Measurements from ENCODE around the gene PPP6R2.
"Not testable (repeated sequence)": the region's sequence is repeated elsewhere in the genome, so short reads cannot be mapped to it uniquely, and the experiment has no call there.

Gene PPP6R2

DNA sequence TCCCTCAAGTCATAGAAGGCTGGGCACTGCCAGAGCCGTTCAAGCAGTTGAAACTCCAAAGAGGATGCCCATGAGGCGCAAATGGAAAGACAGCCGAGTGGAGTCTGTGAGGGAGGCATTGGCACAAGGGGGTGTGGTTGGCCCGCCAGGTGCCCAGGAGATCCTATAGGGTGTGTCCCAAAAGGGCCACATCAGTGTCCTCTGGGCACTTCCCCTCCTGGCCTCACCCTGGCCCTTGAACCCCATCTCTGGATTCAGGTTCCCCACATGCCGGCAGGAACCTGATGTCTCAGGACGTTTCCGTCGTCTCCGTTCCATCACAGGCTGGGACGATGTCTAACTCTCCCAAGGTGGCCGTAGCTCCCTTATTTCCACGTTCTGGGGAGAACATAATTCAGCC lies 77.5 kb downstream of the PPP6R2 start:
- H3K4me3 ChIP-seq (ENCODE audit: low read length): no peak overlapping the region
- TF ChIP-seq, protein P1, sequence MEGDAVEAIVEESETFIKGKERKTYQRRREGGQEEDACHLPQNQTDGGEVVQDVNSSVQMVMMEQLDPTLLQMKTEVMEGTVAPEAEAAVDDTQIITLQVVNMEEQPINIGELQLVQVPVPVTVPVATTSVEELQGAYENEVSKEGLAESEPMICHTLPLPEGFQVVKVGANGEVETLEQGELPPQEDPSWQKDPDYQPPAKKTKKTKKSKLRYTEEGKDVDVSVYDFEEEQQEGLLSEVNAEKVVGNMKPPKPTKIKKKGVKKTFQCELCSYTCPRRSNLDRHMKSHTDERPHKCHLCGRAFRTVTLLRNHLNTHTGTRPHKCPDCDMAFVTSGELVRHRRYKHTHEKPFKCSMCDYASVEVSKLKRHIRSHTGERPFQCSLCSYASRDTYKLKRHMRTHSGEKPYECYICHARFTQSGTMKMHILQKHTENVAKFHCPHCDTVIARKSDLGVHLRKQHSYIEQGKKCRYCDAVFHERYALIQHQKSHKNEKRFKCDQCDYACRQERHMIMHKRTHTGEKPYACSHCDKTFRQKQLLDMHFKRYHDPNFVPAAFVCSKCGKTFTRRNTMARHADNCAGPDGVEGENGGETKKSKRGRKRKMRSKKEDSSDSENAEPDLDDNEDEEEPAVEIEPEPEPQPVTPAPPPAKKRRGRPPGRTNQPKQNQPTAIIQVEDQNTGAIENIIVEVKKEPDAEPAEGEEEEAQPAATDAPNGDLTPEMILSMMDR (conservative IDR thresholded peaks at IDR 0.05; ENCODE audit: low read length): no peak
- no peak for DNase-seq (ENCODE audit: low read depth)

DNA sequence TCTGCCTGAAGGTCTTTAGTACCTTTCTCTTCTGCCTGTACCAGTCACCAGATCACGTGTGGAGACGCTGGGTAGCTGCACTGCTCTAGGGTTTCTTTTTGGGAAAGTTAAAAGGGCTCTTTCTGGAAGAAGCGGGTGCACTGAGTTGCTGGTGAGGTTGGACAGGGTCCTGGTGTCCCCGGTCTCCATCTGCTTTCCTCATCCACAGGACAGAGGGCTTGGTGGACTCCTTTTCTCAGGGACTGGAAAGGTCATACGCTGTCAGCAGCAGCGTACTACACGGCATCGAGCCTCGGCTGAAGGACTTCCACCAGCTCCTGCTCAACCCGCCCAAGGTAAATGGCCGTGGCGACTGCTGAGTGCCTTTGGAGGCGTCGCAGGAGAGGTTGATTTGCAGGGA lies 78.9 kb downstream of the PPP6R2 start:
- DNase-seq (ENCODE audit: low read depth): no peak
- TF ChIP-seq, protein P1 (conservative IDR thresholded peaks at IDR 0.05; ENCODE audit: low read length): no peak
- no peak overlapping the region for H3K4me3 ChIP-seq (ENCODE audit: low read length)

DNA sequence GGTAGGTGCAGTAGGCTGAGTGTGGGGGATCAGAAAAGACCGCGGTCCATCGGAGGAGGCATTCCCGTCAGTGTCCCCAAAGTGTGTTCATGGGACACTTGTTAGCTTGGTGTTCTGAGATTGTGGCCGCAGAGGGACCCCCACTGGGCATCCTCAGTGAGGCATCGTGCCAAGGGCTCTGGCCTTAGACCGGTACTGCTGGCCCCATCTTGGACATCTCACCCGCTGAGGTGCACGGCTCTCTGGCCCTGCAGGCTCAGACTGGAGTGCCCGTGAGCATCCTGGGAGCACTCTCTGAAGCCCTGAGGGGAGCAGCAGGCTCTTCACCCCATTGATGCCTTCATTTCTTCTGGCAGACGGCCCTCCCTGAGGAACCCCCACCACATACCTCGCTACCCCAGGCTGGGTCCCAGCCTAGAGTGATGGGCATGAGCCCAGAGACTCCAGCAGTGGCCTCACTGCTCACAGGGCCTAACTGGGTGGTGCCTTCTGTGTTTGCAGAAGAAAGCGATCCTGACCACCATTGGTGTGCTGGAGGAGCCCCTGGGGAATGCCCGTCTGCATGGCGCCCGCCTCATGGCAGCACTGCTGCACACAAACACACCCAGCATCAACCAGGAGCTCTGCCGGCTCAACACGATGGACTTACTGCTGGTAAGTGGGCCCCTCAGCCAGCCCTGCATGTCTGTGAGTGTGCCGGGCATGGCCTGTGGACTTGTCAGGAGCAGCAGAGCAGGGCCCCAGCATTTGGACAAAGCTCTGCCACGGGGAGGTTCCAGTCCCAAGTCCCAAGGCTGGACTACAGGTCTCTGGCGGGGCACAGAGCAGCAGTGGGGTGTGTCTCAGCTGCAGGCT lies 80.1 kb downstream of the PPP6R2 start:
- TF ChIP-seq, protein P1 (conservative IDR thresholded peaks at IDR 0.05; ENCODE audit: low read length): no peak
- no peak for DNase-seq (ENCODE audit: low read depth)
- no peak overlapping the region for H3K4me3 ChIP-seq (ENCODE audit: low read length)

DNA sequence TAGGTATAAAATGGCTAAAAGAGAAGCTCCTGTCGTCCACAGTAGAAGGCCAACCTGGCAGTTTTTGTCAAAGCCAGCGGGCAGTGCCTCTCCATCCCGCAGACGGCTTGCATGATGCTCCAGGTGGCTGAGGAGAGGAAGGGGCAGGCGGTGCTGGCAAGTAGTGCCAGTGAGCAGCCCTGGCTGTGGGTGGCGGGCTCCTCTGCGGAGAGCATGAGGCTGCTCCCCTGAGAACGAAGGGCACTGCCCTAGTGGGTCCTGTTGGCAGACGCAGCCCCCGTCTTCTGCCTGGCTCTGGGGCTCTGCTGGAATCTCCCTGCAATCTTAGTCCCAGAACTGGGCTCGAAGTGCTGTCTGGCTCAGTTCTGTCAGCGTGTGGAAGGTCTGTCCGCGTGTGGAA lies 80.8 kb downstream of the PPP6R2 start:
- TF ChIP-seq, protein P1 (conservative IDR thresholded peaks at IDR 0.05; ENCODE audit: low read length): no peak
- DNase-seq (ENCODE audit: low read depth): no peak
- H3K4me3 ChIP-seq (ENCODE audit: low read length): no peak overlapping the region

DNA sequence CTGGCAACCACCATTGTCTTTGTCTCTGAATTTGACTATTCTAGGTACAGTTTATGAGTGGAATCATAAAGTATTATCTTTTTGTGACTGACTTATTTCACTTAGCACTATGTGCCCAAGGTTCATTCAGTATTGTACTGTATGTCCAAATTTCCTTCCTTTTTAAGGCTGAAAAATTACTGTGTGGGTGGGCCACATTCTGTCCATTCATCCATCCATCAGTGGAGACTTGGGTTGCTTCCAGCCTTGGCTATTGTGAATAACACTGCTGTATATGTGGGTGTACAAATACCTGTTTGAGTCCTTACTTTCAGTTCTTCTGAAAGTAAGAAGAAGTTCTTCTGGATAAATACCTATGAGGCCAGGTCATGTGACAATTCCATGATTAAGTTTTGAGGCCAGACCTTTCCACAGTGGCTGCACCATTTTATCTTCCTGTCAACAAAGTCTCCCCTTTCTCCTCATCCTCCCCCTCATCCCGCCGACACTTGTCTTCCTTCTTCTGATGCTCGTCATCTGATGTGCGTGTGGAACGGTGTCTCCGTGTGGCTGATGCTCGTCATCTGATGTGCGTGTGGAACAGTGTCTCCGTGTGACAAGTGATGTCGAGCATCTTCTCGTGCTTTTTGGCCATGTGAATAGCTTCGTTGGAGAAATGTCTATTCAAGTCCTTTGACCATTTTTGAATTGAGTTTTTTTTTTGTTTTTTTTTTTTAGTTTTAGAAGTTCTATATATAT lies 82.2 kb downstream of the PPP6R2 start:
- no peak for DNase-seq (ENCODE audit: low read depth)
- no peak overlapping the region for H3K4me3 ChIP-seq (ENCODE audit: low read length)
- TF ChIP-seq, protein P1 (conservative IDR thresholded peaks at IDR 0.05; ENCODE audit: low read length): no peak

DNA sequence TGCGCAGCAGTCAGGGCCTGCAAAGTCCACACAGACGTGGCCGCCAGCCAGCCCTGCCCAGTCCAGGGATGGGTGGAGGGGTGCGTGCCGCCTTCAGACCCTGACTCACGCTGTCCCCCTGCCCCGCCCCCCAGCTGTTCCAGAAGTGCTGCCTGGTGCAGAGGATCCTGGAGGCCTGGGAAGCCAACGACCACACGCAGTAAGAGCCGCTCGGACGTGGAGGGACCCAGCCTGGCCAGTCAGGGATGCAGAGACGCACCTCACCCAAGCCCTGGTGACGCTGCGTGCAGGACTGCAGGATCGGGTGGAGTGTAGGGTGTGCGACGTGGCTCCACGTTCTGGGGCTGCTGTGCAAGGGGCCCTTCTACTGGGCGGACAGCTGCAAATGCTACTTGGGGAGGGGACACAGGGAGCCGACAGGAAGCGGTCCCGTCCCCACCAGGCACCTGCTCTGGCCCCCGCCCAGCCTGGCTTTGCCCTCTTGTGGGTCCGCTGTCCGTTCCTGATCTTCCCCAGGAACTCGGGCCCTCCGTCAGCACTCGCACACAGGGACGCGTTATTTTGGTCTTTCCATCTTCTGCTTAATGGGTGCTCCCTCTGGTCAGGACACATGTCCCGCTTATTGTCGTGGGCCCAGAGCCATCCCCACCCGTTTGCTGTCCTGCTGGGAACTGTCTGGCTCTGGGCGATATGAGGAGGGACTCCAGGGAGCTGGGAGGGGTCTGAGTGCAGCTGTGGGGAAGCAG lies 89.2 kb downstream of the PPP6R2 start:
- TF ChIP-seq, protein P1 (conservative IDR thresholded peaks at IDR 0.05; ENCODE audit: low read length): no peak
- H3K4me3 ChIP-seq (ENCODE audit: low read length): no peak overlapping the region
- DNase-seq (ENCODE audit: low read depth): no peak

DNA sequence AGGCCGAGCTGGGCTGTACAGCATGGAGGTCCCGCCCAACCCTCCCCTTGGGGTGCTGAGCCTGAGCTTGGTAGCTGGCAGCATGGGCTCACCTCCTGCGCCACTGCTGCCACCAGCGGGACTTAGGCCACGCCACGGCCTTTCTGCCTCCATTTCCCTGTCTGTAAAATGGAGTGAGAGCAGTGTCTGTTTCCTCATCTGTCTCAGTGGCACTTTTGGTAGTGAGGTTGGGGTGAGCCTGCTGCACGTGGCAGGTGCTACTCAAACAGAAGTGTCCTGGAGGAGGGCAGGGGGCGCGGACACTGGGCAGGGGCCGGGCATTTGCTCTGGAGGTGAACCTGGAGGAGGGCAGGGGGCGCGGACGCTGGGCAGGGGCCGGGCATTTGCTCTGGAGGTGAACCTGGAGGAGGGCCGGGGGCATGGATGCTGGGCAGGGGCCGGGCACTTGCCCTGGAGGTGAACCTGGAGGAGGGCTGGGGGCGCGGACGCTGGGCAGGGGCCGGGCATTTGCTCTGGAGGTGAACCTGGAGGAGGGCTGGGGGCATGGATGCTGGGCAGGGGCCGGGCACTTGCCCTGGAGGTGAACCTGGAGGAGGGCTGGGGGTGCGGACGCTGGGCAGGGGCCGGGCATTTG lies 89.9 kb downstream of the PPP6R2 start:
- DNase-seq (ENCODE audit: low read depth); H3K4me3 ChIP-seq (ENCODE audit: low read length): not testable (repeated sequence)
